Stimulated activated CD8-positive, alpha-beta memory T cell treated with anti-CD3 and anti-CD28 coated beads, Interleukin-7, amount 100 ng/mL, for 24 hours (primary cell): ENCODE measurements around the gene METTL25B.

Experiments
- DNase-seq: peaks from one replicate; pipeline ENCODE4 v3.0.0-alpha.2; 2020; ENCODE audit warnings: low read depth

METTL25B gene

DNA sequence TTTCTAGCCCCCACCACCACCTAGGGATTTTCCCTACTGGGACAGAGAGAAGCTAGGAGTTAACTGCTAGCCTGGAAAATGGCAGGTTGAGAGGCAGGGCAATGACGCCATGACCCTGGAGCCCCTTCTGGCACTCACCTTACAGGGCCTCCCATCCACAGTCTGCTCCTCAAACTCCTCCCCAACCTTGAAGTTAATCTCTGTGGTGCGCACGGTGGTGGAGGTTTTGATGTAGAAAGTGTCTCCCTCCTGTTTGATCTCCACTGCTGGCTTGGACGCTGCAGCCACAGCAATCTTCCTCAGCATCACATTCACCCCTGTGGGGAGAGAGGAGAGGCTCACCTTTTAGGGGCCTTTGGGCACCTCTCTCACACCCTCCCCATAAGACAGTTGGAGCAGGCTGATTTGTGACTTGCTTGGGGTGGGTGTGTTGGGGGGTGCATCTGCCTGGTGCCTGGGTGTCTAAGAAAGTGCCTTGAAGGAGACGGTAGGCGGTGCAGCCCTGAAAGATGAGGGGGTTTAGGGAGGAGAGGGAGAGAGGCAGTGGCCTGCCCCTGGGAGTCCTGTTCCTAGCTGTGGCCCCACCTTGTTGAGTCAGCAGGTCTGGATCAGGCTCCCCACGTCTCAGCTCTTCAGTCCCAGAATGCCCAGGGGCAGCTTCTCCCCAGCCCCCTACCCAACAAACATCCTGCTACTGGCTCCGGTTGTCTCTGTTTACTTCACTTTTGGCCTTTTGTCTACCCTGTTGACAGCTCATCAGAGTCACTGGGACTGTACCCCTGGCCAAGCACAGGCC, 27.3 kb upstream of the METTL25B start:
- DNase-seq, result no peak

DNA sequence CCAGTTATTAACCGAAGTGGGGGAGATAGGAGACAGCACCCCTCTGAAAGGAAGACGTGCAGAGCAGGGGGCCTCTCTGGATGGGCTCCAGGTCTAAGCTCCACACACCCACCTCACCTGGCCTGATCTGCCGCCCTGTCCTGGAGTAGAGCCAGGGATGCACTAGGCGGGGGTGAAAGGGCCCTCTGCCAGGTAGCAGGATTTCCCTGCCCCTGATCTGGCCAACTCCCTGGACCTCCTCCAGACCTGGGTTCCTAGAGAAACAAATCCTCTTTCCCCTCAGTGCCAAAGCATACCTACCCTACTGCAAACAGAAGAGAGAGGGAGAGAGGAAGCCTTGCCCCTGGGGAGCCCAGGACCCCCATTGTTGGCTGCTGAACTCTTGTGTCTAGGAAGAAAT, 24.9 kb upstream of the METTL25B start:
- DNase-seq, result no peak

DNA sequence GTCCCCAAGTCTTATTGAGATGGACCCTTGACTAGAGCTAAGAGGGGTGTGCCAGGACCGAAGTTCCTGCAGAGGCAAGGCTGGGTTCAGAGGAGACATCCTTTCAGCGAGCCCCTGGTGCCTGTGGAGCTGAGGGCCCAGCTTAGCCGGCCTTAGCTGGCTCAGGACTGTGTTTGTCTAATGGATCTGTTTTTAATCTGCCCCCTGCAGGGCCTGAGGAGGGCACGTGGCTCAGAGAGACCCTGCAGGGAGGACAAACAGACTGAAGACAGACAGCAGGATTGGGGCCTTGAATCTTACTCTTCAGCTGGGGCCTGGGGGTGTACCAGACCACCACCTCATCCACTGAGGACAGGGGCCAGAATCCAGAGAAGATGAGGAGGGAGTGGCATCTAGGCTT, 24.5 kb upstream of the METTL25B start:
- DNase-seq, result no peak

DNA sequence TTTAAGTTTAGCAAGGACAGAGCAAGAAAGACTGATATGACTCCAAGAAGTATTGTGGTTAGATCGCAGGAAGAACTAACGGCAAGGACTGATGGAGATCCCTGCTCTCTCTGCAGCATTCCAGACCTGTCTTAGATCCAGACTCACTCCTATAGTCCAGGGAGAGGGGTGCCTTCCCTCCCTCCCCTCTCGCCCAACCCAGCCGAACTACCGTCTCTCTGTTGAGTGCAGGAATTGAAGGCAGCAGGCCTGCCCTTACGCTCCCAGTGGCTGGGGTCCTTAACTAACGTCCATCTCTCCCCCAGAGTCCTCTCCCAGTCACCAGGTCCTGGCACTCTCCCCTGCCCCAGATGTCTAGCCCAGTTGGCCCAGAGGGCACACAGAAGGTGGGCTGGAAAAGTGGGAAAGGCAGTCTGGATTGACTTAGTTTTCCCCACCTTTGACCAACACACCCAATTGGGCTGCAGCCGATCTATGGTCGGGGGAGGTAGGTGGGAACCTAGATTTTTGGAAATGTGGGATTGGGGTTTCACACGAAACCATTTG, 24.0 kb upstream of the METTL25B start:
- DNase-seq, result no peak

DNA sequence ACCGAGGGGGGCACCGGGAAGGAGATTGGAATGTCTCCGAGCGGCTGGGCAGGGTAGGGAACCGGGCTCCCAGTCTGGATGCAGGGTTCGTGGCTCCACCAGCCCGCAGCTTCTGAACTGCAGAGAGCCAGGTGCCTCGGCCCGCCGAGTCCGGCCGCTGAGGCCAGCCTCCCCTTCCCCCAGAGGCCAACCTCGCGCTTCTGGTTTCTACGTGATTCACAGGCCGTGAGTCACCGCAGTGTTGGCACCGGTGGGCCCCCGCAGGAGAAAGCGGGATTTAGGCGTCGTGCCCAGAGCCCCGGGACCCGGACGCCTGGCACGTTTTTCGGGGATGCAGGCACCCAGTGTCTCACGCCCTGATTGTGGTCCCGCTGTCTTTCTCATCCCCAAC, 23.3 kb upstream of the METTL25B start:
- DNase-seq, result no peak

DNA sequence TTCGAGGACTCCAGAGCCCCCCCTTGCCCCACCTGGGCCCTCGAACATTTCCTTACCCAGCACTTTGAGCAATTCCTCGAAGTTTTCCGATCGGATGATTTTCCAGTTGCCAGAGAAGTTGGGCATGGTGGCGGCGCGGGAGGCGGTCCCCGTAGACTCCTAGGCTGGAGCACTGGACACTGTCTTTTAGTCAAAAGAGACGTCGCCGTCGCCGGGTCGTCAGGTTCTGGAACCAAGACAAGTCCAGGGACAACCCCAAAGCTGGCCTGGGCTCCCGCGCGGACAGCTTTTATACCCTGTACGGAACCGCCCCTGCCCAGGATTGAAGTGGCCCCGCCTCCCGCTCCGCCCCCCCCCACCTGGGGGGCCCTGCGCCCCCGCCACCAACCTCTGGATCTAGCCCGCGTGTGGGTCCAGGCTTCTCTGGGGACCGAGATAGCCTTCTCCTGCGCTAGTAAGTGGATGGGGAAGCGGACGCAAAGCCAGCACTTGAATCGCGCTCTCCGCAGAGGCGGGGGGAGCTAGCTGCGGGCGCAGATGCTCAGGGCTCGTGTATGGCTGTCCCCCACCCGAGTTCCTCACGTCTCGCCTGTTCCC, 22.9 kb upstream of the METTL25B start, which contains the start of gene CRABP2:
Gene CRABP2, minus strand, starts transcription at position 263 of the 597 bp plus-strand sequence. Its CDS starts 137 bp downstream, at position 126.
- DNase-seq, result no peak

DNA sequence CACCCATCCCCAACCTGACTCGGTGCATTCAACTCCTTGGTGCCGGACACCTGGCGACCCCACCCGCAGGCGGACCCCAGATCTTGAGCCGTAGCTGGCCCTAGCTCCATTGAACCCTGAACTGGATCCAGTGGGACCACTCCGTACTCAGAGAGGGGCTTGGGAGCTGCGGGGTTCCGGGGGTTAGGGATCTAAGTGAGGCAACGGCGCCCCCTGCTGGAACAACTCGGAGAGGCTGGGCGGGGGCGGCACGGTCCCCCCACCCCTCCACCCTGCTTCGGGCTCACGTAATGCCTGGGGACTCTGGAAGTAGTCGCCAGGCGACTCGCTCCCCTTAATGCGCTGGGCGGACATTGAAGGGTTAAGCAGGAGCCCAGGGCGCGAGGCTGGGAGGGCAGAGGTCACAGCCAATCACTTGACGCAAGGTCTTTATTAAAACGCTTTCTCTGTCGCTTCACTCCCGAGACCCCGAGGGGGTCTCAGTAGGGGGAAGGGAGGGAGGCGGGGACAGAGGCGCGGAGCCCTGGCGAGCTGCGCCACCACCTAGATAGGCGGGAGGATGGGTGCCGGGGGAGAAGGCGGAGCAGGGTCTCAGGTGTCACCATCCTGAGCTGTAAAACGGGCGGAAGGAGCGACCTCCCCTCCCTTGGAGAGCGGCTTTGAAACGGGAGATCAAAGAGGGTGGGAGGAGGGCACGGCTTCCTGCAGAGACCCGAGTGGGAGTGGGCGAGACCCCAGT, 22.2 kb upstream of the METTL25B start:
- DNase-seq, result peak; percentile 61

DNA sequence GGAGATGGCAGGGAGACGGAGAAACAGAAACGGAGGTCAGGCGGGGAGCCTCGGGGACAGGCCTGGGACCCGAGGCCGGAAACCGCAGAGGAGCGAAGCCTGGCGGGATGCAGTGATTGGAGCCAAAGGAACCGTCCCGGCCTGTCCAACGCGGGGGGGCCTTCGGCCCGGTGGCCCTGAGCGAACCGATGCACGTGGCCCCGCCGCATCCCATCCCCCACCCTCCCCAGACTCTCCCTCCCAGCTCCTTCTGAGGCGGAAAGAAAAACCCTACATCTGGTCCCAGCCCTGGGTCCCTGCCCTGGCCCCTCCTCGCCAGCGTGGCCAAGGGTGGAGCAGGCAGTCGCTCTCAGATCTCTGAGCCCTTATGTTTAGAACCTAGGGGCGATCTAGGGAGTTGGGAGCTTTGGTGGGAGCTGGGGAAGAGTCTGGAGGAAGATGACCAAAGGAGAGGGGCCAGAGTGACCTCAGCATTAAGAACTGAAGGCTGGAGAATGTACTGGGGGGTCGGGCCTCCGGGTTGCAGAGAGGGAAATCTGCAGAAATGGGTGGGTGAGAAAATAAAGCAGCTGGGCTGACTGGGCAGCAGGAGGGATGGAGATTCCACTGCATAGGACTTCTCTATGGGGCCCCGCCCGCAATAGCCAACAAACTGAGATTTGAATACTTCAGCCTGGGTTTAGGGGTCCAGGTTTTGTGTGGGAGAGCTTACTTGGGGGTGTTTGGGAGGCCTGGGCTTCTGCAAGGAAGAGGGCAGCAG, 21.4 kb upstream of the METTL25B start:
- no peak for DNase-seq

DNA sequence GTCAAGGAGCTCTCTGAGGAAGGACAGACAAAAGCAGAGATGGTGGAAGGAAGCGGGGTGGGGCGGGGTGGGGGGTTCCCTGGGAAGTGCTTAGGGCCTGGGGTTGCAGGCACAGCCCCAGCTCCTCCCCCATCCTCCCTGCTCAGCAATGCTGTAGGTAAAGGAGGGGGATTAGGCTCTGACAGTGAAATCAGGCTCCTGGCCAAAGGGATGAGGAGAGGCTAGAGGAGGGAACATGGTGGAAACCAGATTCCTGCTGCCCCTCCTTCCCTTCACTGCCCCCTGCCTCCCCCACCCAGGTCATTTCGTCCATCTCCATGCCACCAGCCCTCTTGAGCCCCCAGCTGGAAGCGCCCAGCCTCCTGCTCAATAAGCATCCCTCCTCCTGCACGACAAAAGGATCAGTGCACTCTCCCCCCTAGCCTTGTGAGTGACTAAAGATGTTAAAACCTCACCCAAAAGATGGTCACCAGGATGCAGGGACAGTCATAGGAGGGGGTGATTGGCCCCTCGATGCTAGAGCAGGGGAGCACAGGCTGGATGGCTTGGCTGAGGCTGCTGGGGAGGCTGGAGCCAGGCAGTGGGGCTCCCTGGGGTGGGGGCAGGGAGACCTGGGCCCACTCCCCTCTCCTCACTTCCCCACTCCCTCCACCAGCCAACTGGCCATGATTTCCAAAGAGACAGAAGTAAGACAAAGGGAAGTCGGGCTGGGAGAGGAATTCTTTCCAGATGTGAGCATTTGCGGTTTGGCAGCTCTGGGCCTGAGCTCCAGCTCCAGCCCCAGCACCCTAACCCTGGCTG, 20.7 kb upstream of the METTL25B start:
- no peak for DNase-seq

DNA sequence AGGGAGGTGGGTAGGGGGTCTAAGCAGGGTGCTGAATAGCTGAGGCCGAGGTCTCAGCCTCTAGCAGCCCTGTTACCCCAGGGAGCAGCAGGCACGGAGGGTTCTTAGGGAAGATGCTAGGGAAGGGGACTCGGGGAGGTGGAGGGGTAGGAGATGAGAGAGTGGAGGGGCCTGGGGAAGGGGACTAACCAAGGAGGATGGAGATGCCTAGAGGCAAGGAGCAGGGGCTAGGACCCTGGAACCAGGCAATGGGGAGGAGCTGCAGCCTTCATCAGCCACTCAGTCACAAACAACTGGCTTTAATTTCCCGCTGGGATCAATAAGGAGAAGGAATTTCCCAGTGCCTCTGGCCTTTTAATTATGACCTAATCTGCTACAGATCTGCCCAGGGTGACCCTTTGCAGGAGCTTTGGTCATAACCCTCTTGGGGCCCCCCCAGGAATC, 20.0 kb upstream of the METTL25B start:
- DNase-seq, result no peak

DNA sequence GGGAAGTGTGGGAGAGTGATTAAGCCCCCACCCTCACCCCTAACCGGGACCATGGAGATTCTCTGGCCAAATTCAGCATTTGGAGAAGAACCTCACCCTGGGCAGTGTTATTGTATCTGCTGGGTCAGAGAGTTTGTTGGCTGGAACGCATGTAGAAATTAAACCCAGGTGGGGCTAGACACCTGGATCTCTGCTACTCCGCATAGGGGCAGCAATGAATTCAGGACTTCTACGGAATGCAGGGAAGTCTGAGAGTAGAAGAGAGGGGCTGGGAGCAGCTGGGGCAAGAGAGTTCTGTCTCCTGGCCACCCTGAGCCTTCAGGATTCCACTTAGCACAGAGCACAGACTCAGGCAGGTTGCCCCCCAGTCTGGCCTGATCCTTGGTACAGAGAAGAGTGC, 19.2 kb upstream of the METTL25B start:
- no peak for DNase-seq

DNA sequence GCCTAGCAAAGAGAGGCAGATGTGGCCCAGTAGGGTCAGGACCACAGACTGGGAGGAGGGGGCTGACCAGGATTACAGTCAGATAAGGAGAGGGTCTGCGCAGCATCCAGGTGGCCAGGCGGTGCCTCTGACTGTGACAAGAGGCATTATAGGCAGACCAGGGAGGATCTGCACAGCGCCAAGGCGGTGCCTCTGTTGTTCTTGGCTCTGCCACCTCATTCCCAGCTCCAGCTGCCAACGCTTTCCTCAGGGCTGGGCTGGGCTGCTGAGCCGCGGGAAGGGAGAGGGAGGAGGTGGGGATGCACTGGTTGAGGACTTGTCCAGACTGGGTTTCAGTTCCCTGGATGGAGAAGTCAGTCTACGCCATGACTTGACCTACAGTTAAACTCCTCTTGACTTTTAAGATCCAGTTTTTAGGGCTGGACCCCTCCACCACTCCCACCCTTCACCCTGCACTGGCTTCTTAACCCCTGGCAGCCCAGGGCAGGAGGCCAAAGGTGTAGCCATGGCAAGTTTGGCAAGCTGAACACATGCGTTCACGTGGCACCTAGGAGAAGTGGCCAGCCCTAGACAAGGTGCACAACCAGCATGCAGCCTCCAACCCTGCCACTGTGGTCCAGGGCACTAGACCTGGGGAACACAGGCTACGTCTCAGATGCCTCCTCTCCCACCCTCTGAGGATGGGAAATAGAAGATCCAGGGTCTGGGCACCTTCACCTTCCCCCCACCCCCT, 18.3 kb upstream of the METTL25B start:
- no peak for DNase-seq

DNA sequence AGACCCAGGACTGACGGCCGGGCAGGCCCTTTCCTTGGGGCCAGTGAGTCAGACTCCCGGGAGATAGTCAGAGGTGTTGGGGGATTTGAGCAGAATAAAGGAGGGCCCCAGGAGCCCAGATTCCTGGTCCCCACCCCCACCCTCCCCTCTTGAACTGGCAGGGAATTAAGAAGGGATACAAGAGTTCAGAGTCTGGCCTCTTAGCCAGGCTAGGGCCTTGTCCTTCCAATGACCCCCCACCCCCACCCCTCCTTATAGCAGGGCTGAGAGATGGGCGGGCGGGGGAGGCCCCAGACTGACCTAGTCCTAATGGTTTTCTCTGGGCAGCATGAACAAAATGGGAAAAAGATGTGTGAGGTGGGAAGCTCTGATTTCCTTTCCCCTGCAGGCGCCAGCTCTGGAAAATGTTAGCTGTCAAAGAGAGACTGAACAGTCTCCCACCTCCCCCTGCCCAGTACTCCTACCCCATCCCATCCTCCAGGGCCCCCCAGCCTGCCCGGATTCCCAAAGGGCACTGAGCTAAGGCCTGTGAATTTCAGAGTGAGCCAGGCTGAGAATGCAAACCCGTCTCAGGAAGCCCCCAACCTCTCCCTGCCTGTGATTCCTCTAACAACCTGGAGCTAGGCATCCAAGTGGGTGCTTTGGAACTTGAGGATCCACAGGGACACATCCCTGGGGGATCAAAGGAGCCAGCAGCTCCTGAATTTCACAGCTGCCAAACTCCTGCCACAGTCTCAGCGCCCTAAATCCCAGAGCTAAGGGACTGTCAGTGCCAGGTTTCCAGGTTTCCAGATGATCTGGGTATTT, 17.1 kb upstream of the METTL25B start:
- DNase-seq, result no peak

DNA sequence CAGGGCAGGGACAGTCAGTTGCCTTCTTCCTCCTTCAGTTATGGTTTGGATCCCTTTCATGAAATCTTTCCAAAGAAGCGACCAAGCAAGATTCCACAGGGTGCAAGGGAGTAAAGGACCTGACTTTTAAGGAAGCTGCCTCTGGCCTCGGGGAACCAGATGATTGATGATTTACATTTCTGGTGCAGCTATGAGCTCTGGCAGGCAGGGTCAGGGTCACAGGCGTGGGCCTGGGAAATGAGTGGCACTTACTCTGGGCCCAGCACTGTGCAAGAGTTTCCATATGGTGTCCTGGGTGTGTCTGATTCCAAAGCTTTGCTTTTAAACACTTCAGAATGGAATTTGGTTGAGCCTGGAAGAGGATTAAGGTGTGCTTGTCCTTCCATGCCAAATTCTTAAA, 15.6 kb upstream of the METTL25B start:
- no peak for DNase-seq

DNA sequence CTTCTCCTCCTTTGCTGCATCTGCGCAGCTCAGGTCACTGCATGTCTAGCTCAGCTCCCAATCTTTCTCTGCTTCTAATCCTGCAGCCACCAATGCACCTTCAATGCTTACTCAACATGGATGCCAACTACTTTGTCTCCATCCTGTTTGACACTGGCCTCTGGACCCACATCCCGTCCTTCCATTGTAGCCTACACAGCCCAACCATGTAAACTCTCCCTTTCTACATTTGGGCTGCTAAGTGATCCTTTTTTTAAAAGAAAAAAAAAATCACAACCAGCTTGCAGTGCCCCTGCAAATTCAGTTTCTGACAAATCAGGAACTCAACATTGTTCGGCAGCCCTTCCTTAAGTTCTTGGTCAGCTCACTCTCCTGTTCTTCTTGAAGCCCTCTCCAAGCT, 13.4 kb upstream of the METTL25B start:
- no peak for DNase-seq

DNA sequence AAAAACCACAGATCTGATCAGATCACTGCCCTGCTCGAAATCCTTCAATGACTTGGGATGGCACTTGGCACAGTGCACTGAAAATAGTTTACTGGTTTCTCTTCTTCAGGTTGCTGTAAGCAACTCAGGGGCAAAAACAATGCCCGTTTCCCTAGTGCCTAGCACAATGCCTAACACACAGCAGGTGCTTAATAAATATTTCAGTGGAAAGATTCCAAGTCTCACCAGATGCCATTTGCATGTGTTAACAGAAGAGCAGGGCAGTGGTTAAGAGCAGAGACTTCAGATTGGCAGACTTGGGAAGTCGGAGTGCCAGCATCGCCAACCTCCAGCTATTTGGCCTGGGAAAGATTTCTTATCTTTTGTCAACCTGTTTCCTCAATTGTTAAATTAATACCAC, 10.9 kb upstream of the METTL25B start:
- DNase-seq, result no peak

DNA sequence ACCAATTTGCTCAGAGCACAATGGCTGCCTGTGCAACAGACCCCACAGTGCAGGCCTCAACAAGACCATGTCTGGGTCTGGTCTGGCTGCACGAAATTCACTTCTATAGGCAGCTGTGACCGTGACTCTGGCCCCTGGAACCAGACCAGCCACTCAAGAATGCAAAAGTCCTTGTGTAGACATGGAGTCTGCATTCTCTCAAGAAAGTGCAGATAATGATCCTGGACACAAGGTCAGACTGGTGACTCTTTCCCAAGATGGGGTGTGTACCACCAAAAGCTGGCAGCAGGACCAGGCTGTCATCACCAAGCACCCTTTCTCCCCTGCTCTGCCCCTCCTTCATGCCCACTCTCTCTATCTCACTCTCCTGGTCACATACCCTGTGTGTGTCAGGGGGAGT, 7.1 kb upstream of the METTL25B start:
- no peak for DNase-seq

DNA sequence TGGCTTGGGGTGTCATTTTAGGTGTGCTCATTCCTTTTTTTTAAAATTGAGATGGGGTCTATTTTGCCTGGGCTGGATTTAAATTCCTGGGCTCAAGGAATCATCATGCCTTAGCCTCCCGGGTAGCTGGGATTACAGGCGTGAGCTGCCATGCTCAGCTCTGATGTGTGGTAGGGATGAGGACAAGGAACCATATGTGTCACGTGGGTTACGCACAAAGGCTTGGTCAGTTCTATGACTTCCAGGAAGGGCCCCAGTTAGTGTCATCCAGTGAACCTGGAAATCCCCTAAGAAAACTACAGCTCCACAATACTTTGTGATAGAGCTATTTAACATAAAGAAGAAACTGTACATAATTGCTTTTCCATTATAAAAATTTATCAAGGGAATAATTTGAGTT, 6.7 kb upstream of the METTL25B start:
- no peak for DNase-seq

DNA sequence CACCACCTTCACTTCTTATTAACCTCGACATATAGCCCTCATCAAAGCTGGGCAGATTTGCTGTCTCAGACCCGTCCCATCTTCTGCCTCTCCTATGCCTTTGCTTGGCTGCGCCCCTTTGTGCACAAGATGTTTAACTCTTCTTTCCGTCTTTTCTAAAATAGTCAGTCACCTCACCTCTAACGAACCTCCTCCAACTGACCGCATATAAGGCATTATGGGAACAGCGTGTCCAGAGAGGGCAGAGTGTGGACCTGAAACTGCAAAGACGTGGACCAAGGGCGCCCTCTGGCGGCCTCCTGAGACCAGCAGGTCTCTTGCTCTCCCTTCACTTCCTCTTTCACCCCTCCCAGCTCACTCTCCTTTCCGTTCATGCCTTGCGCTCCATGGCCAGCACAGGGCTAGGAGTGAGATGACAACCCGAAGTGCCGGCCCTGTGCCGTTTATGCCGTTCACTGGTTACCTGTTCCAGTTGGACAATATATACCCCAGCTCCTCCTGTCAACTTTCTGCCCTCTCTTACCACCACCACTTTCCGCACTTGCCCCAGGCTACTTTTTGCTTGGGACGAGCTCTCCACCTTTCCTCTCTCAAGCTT, 2.5 kb upstream of the METTL25B start:
- peak; percentile 55 for DNase-seq
